Stimulated activated CD4-positive, alpha-beta T cell treated with anti-CD3 and anti-CD28 coated beads, Interleukin-2, amount 100 ng/mL, for 4 hours (primary cell): ENCODE results near the gene NCK2.

ENCODE experiments used
- DNase-seq: peaks from one replicate; pipeline ENCODE4 v3.0.0-alpha.2; 2020; ENCODE audit warnings: low read depth

The NCK2 gene

DNA sequence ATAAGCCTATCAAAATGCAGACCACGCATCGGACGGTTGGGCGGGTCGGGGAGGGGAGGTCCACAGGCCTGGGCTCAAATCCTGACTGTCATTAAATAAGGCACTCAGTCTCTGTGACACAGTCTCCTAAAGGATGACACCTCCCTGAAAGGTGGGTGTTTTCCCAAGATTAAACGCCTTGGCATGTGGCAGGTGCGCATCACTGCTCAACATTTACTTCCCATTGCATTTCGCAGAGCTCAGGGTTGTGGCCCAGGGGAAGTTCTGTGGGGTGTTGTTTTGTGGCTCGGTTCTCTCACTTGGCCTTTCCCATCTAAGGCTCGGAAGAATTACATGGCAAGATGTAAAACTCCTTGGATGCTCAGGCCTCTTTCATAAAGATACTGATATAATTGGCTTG, 107.4 kb downstream of the NCK2 start:
- no peak for DNase-seq

DNA sequence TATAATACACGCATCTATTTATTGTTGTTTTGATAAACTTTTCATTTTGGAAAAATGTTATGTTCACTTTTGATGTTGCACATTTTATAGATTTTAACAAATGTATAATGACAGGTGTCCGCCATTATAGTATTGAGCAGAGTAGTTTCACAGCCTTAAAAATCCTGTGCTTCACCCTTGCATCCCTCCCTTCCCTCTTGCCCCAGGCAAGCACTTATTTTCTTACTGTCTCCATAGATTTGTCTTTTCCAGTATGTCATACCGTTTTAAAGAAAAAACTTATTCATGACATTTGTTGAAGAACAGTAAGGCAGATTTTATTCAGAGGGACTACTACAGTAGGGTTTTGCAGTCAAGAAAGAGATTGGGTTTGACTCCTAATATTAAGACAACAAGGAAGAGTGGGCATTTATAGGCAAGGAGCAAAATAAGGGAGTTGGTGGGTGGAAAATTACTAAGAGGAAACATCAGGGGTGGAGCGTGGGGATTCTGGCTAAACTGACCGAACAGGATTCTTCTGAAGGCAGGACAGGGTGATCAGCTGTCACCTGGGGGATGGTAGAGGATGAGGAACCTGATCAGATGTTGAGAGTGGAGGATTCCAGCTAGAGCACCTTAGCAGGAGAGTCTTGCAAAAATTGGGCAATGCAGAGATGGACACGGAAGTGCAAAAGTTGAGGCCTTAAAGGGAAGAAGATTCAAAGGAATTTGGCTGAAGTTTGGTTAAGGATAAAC, 108.8 kb downstream of the NCK2 start:
- DNase-seq, result no peak

GRCh38 chr2:105854972-105855371, 110.3 kb downstream of the NCK2 start:
- DNase-seq, result no peak

- DNase-seq, result no peak
These were observed 111.9 kb downstream of the NCK2 start for GRCh38 chr2:105856581-105856980.

GRCh38 chr2:105857076-105857740, 112.5 kb downstream of the NCK2 start:
- no peak for DNase-seq

DNA sequence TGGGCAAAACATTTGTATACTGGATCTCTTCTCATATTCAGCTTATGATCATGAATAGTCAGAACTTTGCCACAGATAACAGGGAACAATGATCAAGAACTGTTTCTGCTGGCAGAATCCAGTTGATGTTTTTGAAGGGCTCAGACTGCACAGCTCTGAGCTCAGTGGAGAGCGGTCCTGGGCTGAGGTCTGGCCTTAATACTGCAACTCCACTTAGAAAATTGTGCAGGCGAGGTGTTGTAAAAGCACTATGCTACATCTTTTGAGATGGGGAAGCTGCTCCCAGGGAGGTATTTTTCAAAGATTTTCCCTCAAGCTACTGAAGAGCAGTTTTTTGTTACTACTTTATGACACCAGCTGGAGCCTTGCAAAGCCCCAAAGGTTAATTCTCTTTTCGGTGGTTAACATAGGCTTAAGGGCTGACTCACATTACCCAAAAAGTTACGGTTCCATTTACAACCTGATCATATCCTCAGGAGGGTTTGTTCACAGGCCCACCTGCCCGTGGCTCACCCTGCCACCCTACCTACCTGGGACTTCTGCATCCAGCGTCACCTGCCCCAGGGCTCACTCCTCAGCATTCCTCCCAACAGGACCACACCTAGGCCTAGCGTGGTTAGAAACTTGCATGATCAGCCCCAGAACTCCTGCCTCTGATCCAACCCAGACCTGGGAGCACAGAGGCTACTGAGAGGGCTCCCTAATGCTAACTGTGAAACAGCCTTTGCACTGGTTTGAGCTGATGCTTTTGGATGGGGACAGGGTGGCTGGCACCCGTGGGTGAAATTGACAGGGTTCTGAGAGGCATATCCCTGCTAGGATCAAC, 114.4 kb downstream of the NCK2 start:
- peak; percentile 25 for DNase-seq

GRCh38 chr2:105859694-105859951, 114.9 kb downstream of the NCK2 start:
- no peak for DNase-seq

DNA sequence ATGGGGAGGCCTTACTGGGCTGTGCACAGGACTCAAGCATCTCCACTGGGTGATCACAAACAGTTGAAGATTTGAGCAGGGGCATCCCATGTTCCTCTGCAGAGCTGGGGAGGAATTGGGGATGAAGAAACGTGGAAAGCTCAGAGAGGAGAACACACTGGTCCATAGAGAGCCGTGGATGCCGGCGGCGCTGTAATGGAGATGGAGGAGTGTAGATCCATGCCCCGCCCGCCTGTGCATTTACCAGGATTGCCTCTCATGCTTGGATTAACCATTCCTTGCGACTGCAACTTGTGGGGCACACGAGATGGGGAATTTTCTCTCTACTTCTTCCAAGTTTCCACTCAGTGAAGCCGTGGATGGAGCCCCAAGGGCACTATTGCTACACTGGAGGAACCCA, 115.9 kb downstream of the NCK2 start:
- DNase-seq, result no peak

DNA sequence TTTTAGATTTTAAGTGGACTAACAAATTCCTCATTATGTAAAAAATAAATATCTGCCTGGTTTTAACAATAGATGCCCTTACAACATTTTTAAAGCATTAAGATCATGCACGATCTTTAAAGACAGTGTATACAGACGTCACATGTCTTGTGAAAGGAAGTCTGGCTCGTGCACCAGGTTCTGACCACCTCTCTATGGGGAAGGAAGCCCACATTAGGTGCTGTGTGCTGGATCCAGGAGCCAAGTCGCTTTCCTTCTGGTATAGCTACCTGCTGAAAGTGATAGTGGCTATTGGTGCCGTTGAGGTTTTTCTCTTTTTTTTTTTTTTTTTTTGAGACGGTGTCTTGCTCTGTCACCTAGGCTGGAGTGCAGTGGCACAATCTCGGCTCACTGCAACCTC, 116.5 kb downstream of the NCK2 start:
- no peak for DNase-seq

GRCh38 chr2:105862843-105863242, 118.1 kb downstream of the NCK2 start:
- no peak for DNase-seq

GRCh38 chr2:105864262-105864661, 119.5 kb downstream of the NCK2 start:
- no peak for DNase-seq

- DNase-seq, result no peak
These were observed 120.7 kb downstream of the NCK2 start for GRCh38 chr2:105865222-105865913.

GRCh38 chr2:105866216-105867185, 121.8 kb downstream of the NCK2 start:
- DNase-seq, result no peak

GRCh38 chr2:105867587-105867986, 122.9 kb downstream of the NCK2 start:
- no peak for DNase-seq

GRCh38 chr2:105868060-105868459, 123.3 kb downstream of the NCK2 start:
- no peak for DNase-seq

GRCh38 chr2:105869341-105869740, 124.6 kb downstream of the NCK2 start:
- no peak for DNase-seq

GRCh38 chr2:105870062-105870461, 125.3 kb downstream of the NCK2 start:
- DNase-seq, result no peak

GRCh38 chr2:105870858-105871257, 126.1 kb downstream of the NCK2 start:
- no peak for DNase-seq

DNA sequence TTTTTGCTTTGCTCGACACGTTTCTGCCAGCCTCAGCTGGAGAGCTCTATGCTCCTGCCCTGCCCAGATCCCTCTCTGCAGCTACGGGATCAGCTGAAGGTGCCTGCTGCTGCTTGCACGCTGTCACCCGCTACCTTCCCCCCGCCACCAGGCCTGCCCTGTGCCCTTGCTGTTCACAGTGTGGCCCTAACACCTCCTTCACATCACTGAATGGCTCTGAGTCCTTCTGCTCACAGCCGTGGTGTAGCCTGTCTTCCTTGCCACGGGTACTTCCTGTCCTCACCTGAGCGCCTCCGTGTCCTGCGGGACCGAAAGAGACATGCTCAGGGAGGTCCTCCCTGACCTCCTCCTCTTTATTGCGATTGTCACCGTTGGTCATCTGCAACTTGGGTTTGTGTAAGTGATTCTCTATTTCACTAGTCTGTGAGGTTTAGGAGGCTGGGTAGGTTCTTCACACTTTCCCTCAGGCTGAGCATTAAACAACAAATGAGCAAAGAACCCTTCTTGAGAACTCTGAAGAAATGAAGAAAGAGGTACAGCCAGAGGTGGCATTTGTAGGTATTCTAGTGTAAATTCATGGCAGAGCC, 127.5 kb downstream of the NCK2 start:
- no peak for DNase-seq

DNA sequence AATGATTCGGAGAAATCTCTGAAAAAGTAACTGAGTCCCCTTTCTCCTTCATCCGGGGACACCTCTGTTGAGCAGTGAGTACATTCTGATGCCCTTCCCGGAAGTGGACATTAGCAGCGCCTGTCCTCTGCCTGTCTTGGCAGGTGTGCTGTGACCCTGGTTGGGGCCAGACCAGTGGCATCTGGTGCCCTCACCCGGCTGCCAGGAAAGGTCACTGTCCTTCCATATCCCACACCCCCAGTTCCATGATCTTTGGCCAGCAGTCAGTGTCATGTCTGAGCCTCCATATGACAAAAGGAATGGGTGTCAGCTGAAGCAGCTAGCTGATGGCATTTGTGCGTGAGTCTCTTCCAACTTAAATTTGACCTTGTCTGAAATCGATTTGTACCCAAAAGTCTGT, 128.1 kb downstream of the NCK2 start:
- no peak for DNase-seq

- no peak for DNase-seq
These were observed 128.6 kb downstream of the NCK2 start for GRCh38 chr2:105873281-105873680.
